SK-N-SH treated with all-trans-retinoic acid at 6 μM for 48 hours (cell line): ENCODE results near the gene EPN1.

Experiments
- ZNF8 ChIP-seq: fragments of 450-650 bp; formaldehyde crosslinking; IDR thresholded peaks from 2 replicates; pipeline ENCODE4 v1.5.0; 2020; ENCODE audit warnings: mild to moderate bottlenecking, moderate library complexity
- TF ChIP-seq, protein P1 (sequence below): fragments of 250-450 bp; sonication (Bioruptor Pico); IDR thresholded peaks from 2 replicates; pipeline ENCODE4 v1.5.1; 2021; ENCODE audit warnings: mild to moderate bottlenecking, moderate library complexity

DNA sequence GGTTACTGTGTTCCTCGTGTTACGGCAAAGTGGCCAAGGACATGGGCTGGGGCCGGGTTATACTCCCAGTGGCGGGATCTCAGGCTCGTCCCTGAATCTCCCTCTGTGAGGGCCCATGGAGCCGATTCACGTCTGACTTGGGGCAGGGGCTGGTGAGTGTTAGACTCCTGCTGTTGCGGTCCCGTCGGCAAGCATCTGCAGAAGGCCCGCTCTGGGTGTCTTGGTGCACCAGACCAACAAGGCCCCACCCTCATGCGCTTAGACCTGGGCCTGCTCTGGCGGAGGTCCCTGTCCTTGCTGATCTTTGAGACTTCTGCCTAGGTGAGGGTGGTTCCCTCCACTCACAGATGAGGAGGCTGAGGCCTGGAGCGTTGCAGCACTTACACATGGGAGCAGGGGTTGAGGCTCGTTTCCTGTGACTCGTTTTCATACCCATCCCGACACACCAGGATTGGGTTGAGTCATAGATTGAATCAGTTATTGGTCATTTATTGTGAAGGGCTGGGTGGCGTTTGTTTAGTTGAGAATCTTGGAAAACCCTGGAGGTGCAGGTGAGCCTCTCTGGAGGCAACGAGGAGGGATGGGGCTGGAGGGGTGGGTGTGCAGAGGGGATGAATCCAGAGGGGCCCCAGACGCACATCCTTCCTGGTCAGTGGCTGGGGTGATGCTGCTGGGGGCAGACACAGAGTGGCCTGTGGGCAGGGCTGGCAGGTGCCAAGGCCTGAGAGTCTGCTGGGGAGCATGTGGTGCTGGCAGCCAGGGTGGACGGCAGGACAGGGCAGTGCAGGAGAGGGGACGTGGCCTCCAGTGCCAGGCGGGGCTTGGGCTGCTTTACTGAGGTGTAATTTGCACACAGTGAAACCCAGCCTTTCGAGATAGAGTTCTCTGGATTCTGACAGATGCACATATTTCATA lies 4.6 kb downstream of the EPN1 start:
- TF ChIP-seq, protein P1, sequence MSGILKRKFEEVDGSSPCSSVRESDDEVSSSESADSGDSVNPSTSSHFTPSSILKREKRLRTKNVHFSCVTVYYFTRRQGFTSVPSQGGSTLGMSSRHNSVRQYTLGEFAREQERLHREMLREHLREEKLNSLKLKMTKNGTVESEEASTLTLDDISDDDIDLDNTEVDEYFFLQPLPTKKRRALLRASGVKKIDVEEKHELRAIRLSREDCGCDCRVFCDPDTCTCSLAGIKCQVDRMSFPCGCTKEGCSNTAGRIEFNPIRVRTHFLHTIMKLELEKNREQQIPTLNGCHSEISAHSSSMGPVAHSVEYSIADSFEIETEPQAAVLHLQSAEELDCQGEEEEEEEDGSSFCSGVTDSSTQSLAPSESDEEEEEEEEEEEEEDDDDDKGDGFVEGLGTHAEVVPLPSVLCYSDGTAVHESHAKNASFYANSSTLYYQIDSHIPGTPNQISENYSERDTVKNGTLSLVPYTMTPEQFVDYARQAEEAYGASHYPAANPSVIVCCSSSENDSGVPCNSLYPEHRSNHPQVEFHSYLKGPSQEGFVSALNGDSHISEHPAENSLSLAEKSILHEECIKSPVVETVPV, result no peak
- TF ChIP-seq ZNF8, result no peak
